Neural progenitor cell (in vitro differentiated cells): Measurements from ENCODE around the gene CREB3. TPM values are rescaled to one million over a fixed set of nuclear protein-coding genes. Genes with fewer than 3 reads are reported as not detected.

Experiments used
- DNase-seq: peaks from one replicate; pipeline ENCODE4 v3.0.0-alpha.2; 2016; ENCODE audit warnings: low spot score
- H2AFZ ChIP-seq: fragments of 200-600 bp; sonication (generic); replicated peaks from 2 replicates; pipeline ENCODE4 v1.6.1; 2016; ENCODE audit warnings: antibody characterized with exemption
- H3F3A ChIP-seq: fragments of 200-600 bp; sonication (generic); 2 replicates; pipeline ENCODE4 v1.6.1; 2016; ENCODE audit warnings: antibody characterized with exemption, low read depth
- H3K27ac ChIP-seq: fragments of 200-600 bp; sonication (generic); 2 replicates; pipeline ENCODE4 v1.5.1; 2016; ENCODE audit warnings: mild to moderate bottlenecking
- H3K27me3 ChIP-seq: fragments of 200-600 bp; sonication (generic); 2 replicates; pipeline ENCODE4 v1.6.1; 2016; ENCODE audit warnings: mild to moderate bottlenecking, moderate library complexity
- H3K36me3 ChIP-seq: fragments of 200-600 bp; sonication (generic); 2 replicates; pipeline ENCODE4 v1.5.1; 2016
- H3K4me1 ChIP-seq: fragments of 200-600 bp; sonication (generic); 2 replicates; pipeline ENCODE4 v1.6.1; 2016; ENCODE audit warnings: mixed run types
- H3K4me2 ChIP-seq: fragments of 200-600 bp; sonication (generic); 2 replicates; pipeline ENCODE4 v1.6.1; 2016
- H3K4me3 ChIP-seq: fragments of 200-600 bp; sonication (generic); 2 replicates; pipeline ENCODE4 v1.5.1; 2016
- H3K79me2 ChIP-seq: fragments of 200-600 bp; sonication (generic); 2 replicates; pipeline ENCODE4 v1.6.1; 2016; ENCODE audit warnings: low read depth
- H3K9ac ChIP-seq: fragments of 200-600 bp; sonication (generic); 2 replicates; pipeline ENCODE4 v1.6.1; 2016
- H3K9me3 ChIP-seq: fragments of 200-600 bp; sonication (generic); 2 replicates; pipeline ENCODE4 v1.5.1; 2016; ENCODE audit warnings: low read depth
- H4K20me1 ChIP-seq: fragments of 200-600 bp; sonication (generic); 2 replicates; pipeline ENCODE4 v1.6.1; 2016; ENCODE audit warnings: low read depth
- H3K27ac Mint-ChIP-seq: 3 replicates; pipeline ENCODE4 v1.8.0; 2021; ENCODE audit warnings: mixed read lengths
- H3K27me3 Mint-ChIP-seq: 2 replicates; pipeline ENCODE4 v1.8.0; 2022; ENCODE audit warnings: low read depth, mild to moderate bottlenecking, inconsistent platforms, moderate library complexity, mixed read lengths; ENCODE audit not compliant: insufficient read depth
- H3K36me3 Mint-ChIP-seq: 3 replicates; pipeline ENCODE4 v1.8.0; 2021; ENCODE audit warnings: mixed read lengths
- H3K4me1 Mint-ChIP-seq: 3 replicates; pipeline ENCODE4 v1.8.0; 2021; ENCODE audit warnings: mixed read lengths
- H3K4me3 Mint-ChIP-seq: 3 replicates; pipeline ENCODE4 v1.8.0; 2021; ENCODE audit warnings: mild to moderate bottlenecking, moderate library complexity, mixed read lengths
- H3K9me3 Mint-ChIP-seq: 3 replicates; pipeline ENCODE4 v1.8.0; 2020; ENCODE audit warnings: mixed read lengths
- CTCF ChIP-seq: fragments of 200-600 bp; sonication (generic); IDR thresholded peaks from 2 replicates; pipeline ENCODE4 v1.5.1; 2017; ENCODE audit warnings: antibody characterized with exemption, mild to moderate bottlenecking
- EZH2 ChIP-seq: fragments of 200-600 bp; sonication (generic); IDR thresholded peaks from 2 replicates; pipeline ENCODE4 v1.6.1; 2017; ENCODE audit warnings: antibody characterized with exemption, mild to moderate bottlenecking, moderate library complexity
- EZH2phosphoT487 ChIP-seq: fragments of 200-600 bp; sonication (generic); IDR thresholded peaks from 2 replicates; pipeline ENCODE4 v1.6.1; 2017; ENCODE audit warnings: antibody characterized with exemption
- total RNA-seq: library from RNA; depleted of rRNA; stranded (reverse); fragments of >200 nt; gene quantifications from 2 replicates; pipeline ENCODE4 v1.2.3, GENCODE V29; 2015; ENCODE audit warnings: low replicate concordance

The CREB3 gene
- total RNA-seq, 1 donor from 2014 or later, result 27.9 TPM

- Histone ChIP-seq H3K79me2 (peaks cover 62% of the 10 kb centered on the region), H2AFZ (no peak overlapping the region), H3K4me2 (peak overlapping the region; percentile 80), H3K36me3 (no peaks in the 10 kb centered on the region), H3K27me3 (no peaks in the 10 kb centered on the region), H3K9ac (no peak overlapping the region), H4K20me1 (peaks cover 15% of the 10 kb centered on the region), H3K27ac (peak overlapping the region; percentile 68), H3K4me3 (peak overlapping the region; percentile 35), H3K4me1 (peaks cover 49% of the 10 kb centered on the region), H3K9me3 (no peaks in the 10 kb centered on the region), H3F3A (peaks cover 43% of the 10 kb centered on the region)
- Mint-ChIP-seq H3K4me3 (no peak overlapping the region), H3K4me1 (peaks cover 17% of the 10 kb centered on the region), H3K27ac (no peak overlapping the region), H3K9me3 (no peaks in the 10 kb centered on the region), H3K27me3 (peaks cover 4% of the 10 kb centered on the region), H3K36me3 (peaks cover 12% of the 10 kb centered on the region)
- no peak for TF ChIP-seq EZH2phosphoT487
- no peak for TF ChIP-seq EZH2
- no peak for TF ChIP-seq CTCF
- peak; percentile 80 for DNase-seq
These were observed 4.2 kb upstream of the CREB3 start for GRCh38 chr9:35728041-35728971.

- Mint-ChIP-seq H3K36me3 (peaks cover 12% of the 10 kb centered on the region), H3K9me3 (no peaks in the 10 kb centered on the region), H3K4me3 (no peak overlapping the region), H3K27ac (no peak overlapping the region), H3K27me3 (peaks cover 4% of the 10 kb centered on the region), H3K4me1 (peaks cover 22% of the 10 kb centered on the region)
- H3K79me2 ChIP-seq, result peaks cover 70% of the 10 kb centered on the region
- no peak overlapping the region for H2AFZ ChIP-seq
- peak overlapping the region; percentile 68 for H3K27ac ChIP-seq
- H3K4me3 ChIP-seq, result peak overlapping the region; percentile 35
- peaks cover 55% of the 10 kb centered on the region for H3K4me1 ChIP-seq
- DNase-seq, result no peak
- H4K20me1 ChIP-seq, result peaks cover 15% of the 10 kb centered on the region
- TF ChIP-seq EZH2, result no peak
- TF ChIP-seq CTCF, result no peak
- no peak for TF ChIP-seq EZH2phosphoT487
- H3K4me2 ChIP-seq, result peak overlapping the region; percentile 80
- H3K9ac ChIP-seq, result no peak overlapping the region
- H3F3A ChIP-seq, result peaks cover 50% of the 10 kb centered on the region
- no peaks in the 10 kb centered on the region for H3K36me3 ChIP-seq
- H3K9me3 ChIP-seq, result no peaks in the 10 kb centered on the region
- H3K27me3 ChIP-seq, result no peaks in the 10 kb centered on the region
These were observed 3.4 kb upstream of the CREB3 start for GRCh38 chr9:35729101-35729500.

GRCh38 chr9:35729700-35730485, 2.6 kb upstream of the CREB3 start:
- no peaks in the 10 kb centered on the region for H3K36me3 ChIP-seq
- no peak overlapping the region for H3K27ac Mint-ChIP-seq
- H3K9me3 Mint-ChIP-seq, result no peaks in the 10 kb centered on the region
- peaks cover 55% of the 10 kb centered on the region for H3K4me1 ChIP-seq
- peaks cover 25% of the 10 kb centered on the region for H3K4me1 Mint-ChIP-seq
- H3K36me3 Mint-ChIP-seq, result peaks cover 5% of the 10 kb centered on the region
- peaks cover 15% of the 10 kb centered on the region for H4K20me1 ChIP-seq
- H3K27ac ChIP-seq, result no peak overlapping the region
- H3K27me3 ChIP-seq, result no peaks in the 10 kb centered on the region
- peak; percentile 70 for DNase-seq
- H3K4me2 ChIP-seq, result peak overlapping the region; percentile 80
- peak overlapping the region; percentile 35 for H3K4me3 ChIP-seq
- H3F3A ChIP-seq, result peaks cover 55% of the 10 kb centered on the region
- H3K9ac ChIP-seq, result no peak overlapping the region
- H3K4me3 Mint-ChIP-seq, result no peak overlapping the region
- H3K9me3 ChIP-seq, result no peaks in the 10 kb centered on the region
- H3K27me3 Mint-ChIP-seq, result peaks cover 2% of the 10 kb centered on the region
- no peak for TF ChIP-seq EZH2
- peak; percentile 63 for TF ChIP-seq CTCF
- TF ChIP-seq EZH2phosphoT487, result no peak
- H2AFZ ChIP-seq, result no peak overlapping the region
- H3K79me2 ChIP-seq, result peaks cover 77% of the 10 kb centered on the region
